ENCODE results near the gene PPP1R14C. TPM values are rescaled to one million over a fixed set of nuclear protein-coding genes. Genes with fewer than 3 reads are reported as not detected.

PPP1R14C gene
- total RNA-seq, 1 donor from 2014 or later = 12.6 TPM

DNA sequence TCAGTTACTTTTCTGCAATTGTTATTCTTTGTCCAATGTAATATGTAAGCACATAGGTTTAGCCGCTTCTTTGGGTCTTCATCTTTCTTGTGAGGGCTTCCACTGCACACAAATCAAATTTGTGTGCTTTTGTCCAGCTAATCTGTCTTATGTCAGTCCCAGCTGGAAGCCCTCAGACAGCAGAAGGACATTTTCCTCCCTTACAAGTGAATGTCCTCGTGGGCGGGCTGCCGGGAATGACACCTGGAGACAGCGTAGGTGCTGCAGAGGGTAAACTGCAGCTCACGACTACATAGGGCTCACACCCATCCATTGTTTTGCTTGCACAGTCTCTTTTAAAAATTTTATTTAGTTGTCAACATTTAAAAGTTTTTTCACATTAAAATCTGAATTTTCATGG is 24.6 kb upstream of the PPP1R14C start:
- no peak for DNase-seq (ENCODE audit: extremely low spot score, unreplicated experiment)
- peaks cover 16% of the 10 kb centered on the region for H3K4me1 Mint-ChIP-seq (ENCODE audit: unreplicated experiment)
- no peak overlapping the region for H3K27ac Mint-ChIP-seq
- peaks cover 4% of the 10 kb centered on the region for H3K27me3 Mint-ChIP-seq
- TF ChIP-seq, protein P1, sequence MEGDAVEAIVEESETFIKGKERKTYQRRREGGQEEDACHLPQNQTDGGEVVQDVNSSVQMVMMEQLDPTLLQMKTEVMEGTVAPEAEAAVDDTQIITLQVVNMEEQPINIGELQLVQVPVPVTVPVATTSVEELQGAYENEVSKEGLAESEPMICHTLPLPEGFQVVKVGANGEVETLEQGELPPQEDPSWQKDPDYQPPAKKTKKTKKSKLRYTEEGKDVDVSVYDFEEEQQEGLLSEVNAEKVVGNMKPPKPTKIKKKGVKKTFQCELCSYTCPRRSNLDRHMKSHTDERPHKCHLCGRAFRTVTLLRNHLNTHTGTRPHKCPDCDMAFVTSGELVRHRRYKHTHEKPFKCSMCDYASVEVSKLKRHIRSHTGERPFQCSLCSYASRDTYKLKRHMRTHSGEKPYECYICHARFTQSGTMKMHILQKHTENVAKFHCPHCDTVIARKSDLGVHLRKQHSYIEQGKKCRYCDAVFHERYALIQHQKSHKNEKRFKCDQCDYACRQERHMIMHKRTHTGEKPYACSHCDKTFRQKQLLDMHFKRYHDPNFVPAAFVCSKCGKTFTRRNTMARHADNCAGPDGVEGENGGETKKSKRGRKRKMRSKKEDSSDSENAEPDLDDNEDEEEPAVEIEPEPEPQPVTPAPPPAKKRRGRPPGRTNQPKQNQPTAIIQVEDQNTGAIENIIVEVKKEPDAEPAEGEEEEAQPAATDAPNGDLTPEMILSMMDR (conservative IDR thresholded peaks at IDR 0.05) = no peak
- no peaks in the 10 kb centered on the region for H3K9me3 Mint-ChIP-seq
- no peak overlapping the region for H3K4me3 Mint-ChIP-seq
- H3K36me3 Mint-ChIP-seq = no peaks in the 10 kb centered on the region

DNA sequence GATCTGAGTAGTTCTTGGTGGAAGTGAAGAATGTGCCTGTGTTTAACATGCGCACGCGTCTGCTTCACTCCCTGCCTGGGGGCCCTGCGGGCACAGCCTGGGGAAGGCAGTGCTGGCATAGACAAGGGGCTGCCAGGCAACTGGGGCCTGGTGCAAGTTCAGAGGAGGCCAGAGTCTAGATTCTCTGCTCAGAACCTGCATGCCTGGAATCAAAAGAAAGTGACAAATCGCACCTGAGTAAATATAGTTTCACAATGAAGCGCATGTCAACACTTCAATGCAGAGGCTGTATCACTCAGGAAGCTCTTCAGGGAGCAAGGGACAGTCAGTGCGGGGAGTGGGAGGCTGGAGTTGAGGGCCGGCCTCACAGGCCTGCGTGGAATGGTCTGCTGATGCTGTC is 24.2 kb upstream of the PPP1R14C start:
- TF ChIP-seq, protein P1 (conservative IDR thresholded peaks at IDR 0.05) = no peak
- peaks cover 16% of the 10 kb centered on the region for H3K4me1 Mint-ChIP-seq (ENCODE audit: unreplicated experiment)
- no peak overlapping the region for H3K27ac Mint-ChIP-seq
- no peaks in the 10 kb centered on the region for H3K36me3 Mint-ChIP-seq
- H3K27me3 Mint-ChIP-seq = peaks cover 4% of the 10 kb centered on the region
- H3K4me3 Mint-ChIP-seq = no peak overlapping the region
- H3K9me3 Mint-ChIP-seq = no peaks in the 10 kb centered on the region
- DNase-seq (ENCODE audit: extremely low spot score, unreplicated experiment) = no peak

- Mint-ChIP-seq H3K36me3 (no peaks in the 10 kb centered on the region), H3K27ac (no peak overlapping the region), H3K9me3 (no peaks in the 10 kb centered on the region), H3K4me1 (ENCODE audit: unreplicated experiment) (peaks cover 16% of the 10 kb centered on the region), H3K4me3 (no peak overlapping the region), H3K27me3 (peaks cover 4% of the 10 kb centered on the region)
- DNase-seq (ENCODE audit: extremely low spot score, unreplicated experiment) = no peak
- TF ChIP-seq, protein P1 (conservative IDR thresholded peaks at IDR 0.05) = no peak
These were observed 23.7 kb upstream of the PPP1R14C start for GRCh38 chr6:150119173-150119572.

GRCh38 chr6:150123645-150124044 is 19.2 kb upstream of the PPP1R14C start:
- no peaks in the 10 kb centered on the region for H3K36me3 Mint-ChIP-seq
- no peak overlapping the region for H3K27ac Mint-ChIP-seq
- no peak for DNase-seq (ENCODE audit: extremely low spot score, unreplicated experiment)
- H3K27me3 Mint-ChIP-seq = peaks cover 7% of the 10 kb centered on the region
- peaks cover 6% of the 10 kb centered on the region for H3K9me3 Mint-ChIP-seq
- TF ChIP-seq, protein P1 (conservative IDR thresholded peaks at IDR 0.05) = no peak
- no peak overlapping the region for H3K4me3 Mint-ChIP-seq
- peaks cover 15% of the 10 kb centered on the region for H3K4me1 Mint-ChIP-seq (ENCODE audit: unreplicated experiment)

GRCh38 chr6:150124235-150124634 is 18.6 kb upstream of the PPP1R14C start:
- Mint-ChIP-seq H3K27ac (no peak overlapping the region), H3K4me3 (no peak overlapping the region), H3K27me3 (peaks cover 7% of the 10 kb centered on the region), H3K4me1 (ENCODE audit: unreplicated experiment) (peaks cover 9% of the 10 kb centered on the region), H3K36me3 (no peaks in the 10 kb centered on the region), H3K9me3 (peaks cover 6% of the 10 kb centered on the region)
- DNase-seq (ENCODE audit: extremely low spot score, unreplicated experiment) = no peak
- TF ChIP-seq, protein P1 (conservative IDR thresholded peaks at IDR 0.05) = no peak

Data from type B pancreatic cell (in vitro differentiated cells).